Cardiac muscle cell (in vitro differentiated cells and primary cell): ENCODE results near the gene FHIT. TPM values are rescaled to one million over a fixed set of nuclear protein-coding genes. Genes with fewer than 3 reads are reported as not detected.

Experiments
- DNase-seq, 2 donors: peaks; one replicate each; pipeline versions ENCODE4 v3.0.0 to v3.0.0-alpha.2; 2010 to 2017; ENCODE audit warnings: low read depth in 1 of 2, low spot score in 1 of 2
- H3K27ac ChIP-seq: fragments of 200-600 bp; sonication (generic); 2 replicates; pipeline ENCODE4 v1.5.1; 2016
- H3K27me3 ChIP-seq: fragments of 200-600 bp; sonication (generic); 2 replicates; pipeline ENCODE4 v1.6.0; 2016; ENCODE audit warnings: control low read depth
- H3K36me3 ChIP-seq: fragments of 200-600 bp; sonication (generic); 2 replicates; pipeline ENCODE4 v1.5.1; 2016; ENCODE audit warnings: control low read depth
- H3K4me1 ChIP-seq: fragments of 200-600 bp; sonication (generic); 2 replicates; pipeline ENCODE4 v1.8.1; 2017; ENCODE audit warnings: low read depth, mild to moderate bottlenecking, mixed run types
- H3K4me3 ChIP-seq: fragments of 200-600 bp; sonication (generic); 2 replicates; pipeline ENCODE4 v1.5.1; 2016; ENCODE audit warnings: mild to moderate bottlenecking
- H3K9me3 ChIP-seq: fragments of 200-600 bp; sonication (generic); 2 replicates; pipeline ENCODE4 v1.5.1; 2017; ENCODE audit warnings: low read depth, mild to moderate bottlenecking, control low read depth
- polyA plus RNA-seq: library from polyadenylated mRNA; unstranded; fragments of >200 nt; fragmentation: Nextera tagmentation; extraction: Ambion mirVana; gene quantifications from 2 replicates; pipeline ENCODE4 v1.2.1, GENCODE V29; 2016
- total RNA-seq: library from RNA; depleted of rRNA; stranded (reverse); fragments of >200 nt; gene quantifications from 2 replicates; pipeline ENCODE4 v1.2.3, GENCODE V29; 2016
- TF ChIP-seq, protein P1 (sequence below): IDR thresholded peaks from 2 replicates; pipeline ENCODE4 v1.5.1; 2012; ENCODE audit warnings: low read depth, mild to moderate bottlenecking, low read length

FHIT gene
- total and polyA plus RNA-seq, 2 experiments from 2014 or later, result 6.9 to 12.5 TPM

DNA sequence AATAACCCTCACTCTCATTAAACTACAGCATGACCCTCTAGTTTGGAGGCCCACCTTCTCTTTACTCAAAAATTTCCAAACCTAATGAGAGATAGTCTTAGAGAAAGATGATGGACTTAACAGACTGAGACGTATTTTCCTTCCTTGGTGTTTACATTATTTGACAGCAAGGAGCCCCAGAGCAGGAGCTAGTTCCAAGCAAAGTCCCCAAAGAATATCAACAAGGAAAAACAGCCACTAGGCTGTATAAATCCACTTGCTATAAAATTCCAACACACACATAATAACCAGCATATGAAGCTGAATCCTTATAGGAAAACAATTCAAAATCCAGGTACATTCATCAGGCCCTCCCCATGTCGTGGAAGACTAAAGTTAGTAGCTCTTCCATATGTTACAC is 660.0 kb downstream of the FHIT start:
- DNase-seq, result no peak
- H3K27ac ChIP-seq, result no peak overlapping the region
- no peaks in the 10 kb centered on the region for H3K36me3 ChIP-seq
- H3K27me3 ChIP-seq, result peaks cover 3% of the 10 kb centered on the region
- no peaks in the 10 kb centered on the region for H3K9me3 ChIP-seq
- TF ChIP-seq, protein P1, sequence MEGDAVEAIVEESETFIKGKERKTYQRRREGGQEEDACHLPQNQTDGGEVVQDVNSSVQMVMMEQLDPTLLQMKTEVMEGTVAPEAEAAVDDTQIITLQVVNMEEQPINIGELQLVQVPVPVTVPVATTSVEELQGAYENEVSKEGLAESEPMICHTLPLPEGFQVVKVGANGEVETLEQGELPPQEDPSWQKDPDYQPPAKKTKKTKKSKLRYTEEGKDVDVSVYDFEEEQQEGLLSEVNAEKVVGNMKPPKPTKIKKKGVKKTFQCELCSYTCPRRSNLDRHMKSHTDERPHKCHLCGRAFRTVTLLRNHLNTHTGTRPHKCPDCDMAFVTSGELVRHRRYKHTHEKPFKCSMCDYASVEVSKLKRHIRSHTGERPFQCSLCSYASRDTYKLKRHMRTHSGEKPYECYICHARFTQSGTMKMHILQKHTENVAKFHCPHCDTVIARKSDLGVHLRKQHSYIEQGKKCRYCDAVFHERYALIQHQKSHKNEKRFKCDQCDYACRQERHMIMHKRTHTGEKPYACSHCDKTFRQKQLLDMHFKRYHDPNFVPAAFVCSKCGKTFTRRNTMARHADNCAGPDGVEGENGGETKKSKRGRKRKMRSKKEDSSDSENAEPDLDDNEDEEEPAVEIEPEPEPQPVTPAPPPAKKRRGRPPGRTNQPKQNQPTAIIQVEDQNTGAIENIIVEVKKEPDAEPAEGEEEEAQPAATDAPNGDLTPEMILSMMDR, result no peak
- H3K4me3 ChIP-seq, result no peak overlapping the region
- no peaks in the 10 kb centered on the region for H3K4me1 ChIP-seq

DNA sequence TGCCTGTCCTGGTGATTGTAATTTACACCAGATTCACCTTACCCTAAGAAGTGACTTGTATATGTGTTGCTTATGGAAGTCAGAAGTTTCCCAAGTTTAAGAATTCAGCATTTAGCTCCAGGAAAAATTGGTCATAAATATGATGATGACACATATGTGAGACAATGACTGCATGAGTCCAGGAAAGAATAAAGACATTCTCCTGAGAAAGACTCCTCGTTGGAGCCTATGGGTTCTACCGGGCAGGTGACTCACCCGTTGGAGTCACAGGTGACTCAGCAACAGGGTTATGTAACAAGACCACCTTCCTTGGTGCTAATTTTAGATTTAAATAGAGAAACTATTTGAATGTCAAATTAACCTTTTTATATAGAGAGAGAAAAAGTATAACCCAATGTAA is 662.4 kb downstream of the FHIT start:
- Histone ChIP-seq H3K4me1 (no peaks in the 10 kb centered on the region), H3K27ac (no peak overlapping the region), H3K9me3 (no peaks in the 10 kb centered on the region), H3K27me3 (peaks cover 3% of the 10 kb centered on the region), H3K36me3 (no peaks in the 10 kb centered on the region), H3K4me3 (no peak overlapping the region)
- TF ChIP-seq, protein P1, result no peak
- no peak for DNase-seq

GRCh38 chr3:60585918-60586317 is 665.3 kb downstream of the FHIT start:
- no peak for DNase-seq
- H3K4me1 ChIP-seq, result no peaks in the 10 kb centered on the region
- TF ChIP-seq, protein P1, result no peak
- H3K27ac ChIP-seq, result no peak overlapping the region
- H3K4me3 ChIP-seq, result no peak overlapping the region
- no peaks in the 10 kb centered on the region for H3K9me3 ChIP-seq
- no peaks in the 10 kb centered on the region for H3K36me3 ChIP-seq
- peaks cover 3% of the 10 kb centered on the region for H3K27me3 ChIP-seq

- DNase-seq, result no peak
- TF ChIP-seq, protein P1, result no peak
- Histone ChIP-seq H3K36me3 (no peaks in the 10 kb centered on the region), H3K27ac (no peak overlapping the region), H3K4me3 (no peak overlapping the region), H3K27me3 (peaks cover 3% of the 10 kb centered on the region), H3K4me1 (no peaks in the 10 kb centered on the region), H3K9me3 (no peaks in the 10 kb centered on the region)
Observed at GRCh38 chr3:60584250-60584649, 667.0 kb downstream of the FHIT start.

- Histone ChIP-seq H3K36me3 (no peaks in the 10 kb centered on the region), H3K9me3 (no peaks in the 10 kb centered on the region), H3K4me3 (no peak overlapping the region), H3K27ac (no peak overlapping the region), H3K4me1 (no peaks in the 10 kb centered on the region), H3K27me3 (no peaks in the 10 kb centered on the region)
- peak; percentile 1 to 20 for DNase-seq
- TF ChIP-seq, protein P1, result no peak
Observed at GRCh38 chr3:60582288-60582687, 669.0 kb downstream of the FHIT start.

DNA sequence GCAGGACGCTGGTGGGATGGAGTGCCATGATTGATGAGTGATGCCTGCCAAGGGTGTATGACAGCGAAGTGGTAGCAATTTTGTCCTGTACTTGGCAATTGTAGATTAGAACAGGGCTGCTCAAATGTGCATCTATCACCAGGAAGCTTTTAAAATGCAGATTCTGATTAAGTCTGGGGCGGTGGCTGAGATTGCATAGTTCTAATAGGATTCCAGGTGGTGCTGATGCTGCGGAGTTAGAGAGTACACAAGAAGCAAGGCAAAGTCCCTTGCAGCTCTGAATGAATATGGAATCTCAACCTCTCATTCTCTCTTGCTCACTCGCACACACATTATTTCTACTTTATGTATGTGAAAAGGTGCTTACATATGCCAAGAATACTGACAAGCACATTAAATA is 670.4 kb downstream of the FHIT start:
- no peak for DNase-seq
- TF ChIP-seq, protein P1, result no peak

More for the DNA sequence above, 670.4 kb downstream of the FHIT start:
- Histone ChIP-seq H3K36me3 (no peaks in the 10 kb centered on the region), H3K4me1 (no peaks in the 10 kb centered on the region), H3K9me3 (no peaks in the 10 kb centered on the region), H3K27me3 (no peaks in the 10 kb centered on the region), H3K4me3 (no peak overlapping the region), H3K27ac (no peak overlapping the region)
